Testis (tissue), 3 donors: Measurements from ENCODE around the gene EPHA6. TPM values are rescaled to one million over a fixed set of nuclear protein-coding genes. Genes with fewer than 3 reads are reported as not detected.
A peak's percentile ranks its signal among the peaks of the same experiment; 100 is the strongest.

ENCODE experiments used
- DNase-seq: peaks from one replicate; pipeline ENCODE4 v3.0.0-alpha.2; 2019
- H3K27ac ChIP-seq, 2 donors: fragments of 200-600 bp; sonication (generic); one replicate each; pipeline ENCODE4 v1.5.1; 2019
- H3K27me3 ChIP-seq: fragments of 200-600 bp; sonication (generic); one replicate; pipeline ENCODE4 v1.5.1; 2019
- H3K36me3 ChIP-seq: fragments of 200-600 bp; sonication (generic); one replicate; pipeline ENCODE4 v1.5.1; 2017; ENCODE audit warnings: low read depth; ENCODE audit errors: missing control alignments
- H3K4me1 ChIP-seq: fragments of 200-600 bp; sonication (generic); one replicate; pipeline ENCODE4 v1.5.1; 2019
- H3K4me3 ChIP-seq, 2 donors: fragments of 200-600 bp; sonication (generic); one replicate each; pipeline ENCODE4 v1.5.1; 2017 to 2019
- H3K9me3 ChIP-seq: fragments of 200-600 bp; sonication (generic); one replicate; pipeline ENCODE4 v1.5.1; 2017
- POLR2A ChIP-seq: fragments of 450-650 bp; IDR thresholded peaks from one replicate; pipeline ENCODE4 v1.6.1; 2017; ENCODE audit warnings: antibody characterized with exemption, mild to moderate bottlenecking, moderate library complexity
- WGBS, 2 donors: methylation state at CpG; one replicate each; pipeline ENCODE4 v1.1.5; 2018; 5-methylcytosine and 5-hydroxymethylcytosine counted together
- intact Hi-C: fragments of 100-400 bp; cut with DNase I; formaldehyde crosslinking; loops from one replicate; pipeline ENCODE4 v1.15.1; 2023; ENCODE audit warnings: low total_unique reads
- polyA plus RNA-seq: library from polyadenylated mRNA; stranded (reverse); fragments of 350-450 nt; fragmentation: Illumina TruSeq; extraction: RNeasy Lipid Tissue Mini Kit (QIAGEN cat#74804); gene quantifications from one replicate; pipeline ENCODE4 v1.2.3, GENCODE V29; 2014; ENCODE audit warnings: low read depth, low replicate concordance; ENCODE audit not compliant: insufficient read depth
- total RNA-seq, 2 donors: library from RNA; depleted of rRNA; stranded (reverse); fragments of >200 nt; gene quantifications; one replicate each; pipeline ENCODE4 v1.2.3, GENCODE V29; 2016
- TF ChIP-seq, protein P1 (sequence below), 3 experiments: fragments of 450-650 bp in 2 of 3; fragments of 200-600 bp in 1 of 3; sonication (generic) in 1 of 3; IDR thresholded peaks; one replicate each; pipeline ENCODE4 v1.5.1; 2016 to 2019; ENCODE audit warnings: antibody characterized with exemption in 3 of 3, mild to moderate bottlenecking in 2 of 3, moderate library complexity in 1 of 3

EPHA6 gene
- total and polyA plus RNA-seq, 3 donors from 2014 or later = 9.8 to 33.0 (median 21.2) TPM

DNA sequence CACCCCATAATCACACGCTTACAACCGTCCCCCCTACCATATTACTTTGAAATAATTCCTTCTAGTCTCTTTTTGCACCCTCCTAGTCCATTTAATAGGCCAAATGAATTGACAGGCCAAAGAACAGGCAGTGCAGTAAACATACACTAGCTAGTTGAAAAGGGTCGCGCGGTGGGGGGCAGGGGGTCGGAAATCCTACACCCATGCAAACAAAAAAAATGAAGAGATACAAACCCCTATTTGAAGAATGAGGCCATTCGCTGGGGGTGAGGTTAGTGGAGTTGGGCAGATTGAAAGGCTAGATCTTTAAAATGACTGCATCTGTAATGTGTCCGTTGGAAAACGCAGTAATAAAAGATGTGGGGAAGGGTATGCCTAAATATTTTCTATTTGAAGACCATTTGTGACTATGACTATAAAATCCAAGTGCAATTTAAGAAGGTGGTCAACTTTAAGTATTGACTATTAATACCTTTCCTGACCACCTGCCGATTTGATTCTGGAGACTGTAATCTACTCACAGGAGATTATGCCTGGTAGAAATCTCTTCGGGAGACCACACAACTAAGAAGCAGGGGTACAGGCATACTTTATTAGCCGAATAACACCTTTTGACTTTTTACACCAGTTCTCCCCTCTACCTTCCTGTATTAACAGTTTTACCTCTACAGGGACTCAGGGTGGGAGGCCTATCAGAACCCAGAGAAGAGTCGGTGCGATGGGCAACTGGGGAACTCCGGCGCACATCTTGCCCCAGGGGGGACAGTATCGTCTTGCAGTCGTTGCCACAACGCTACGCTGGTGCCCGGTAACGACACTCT lies 949.4 kb downstream of the EPHA6 start:
- WGBS, 2 donors = 16 to 22% methylated on average over 16 to 18 of the region's 22 CpGs
- Histone ChIP-seq H3K4me3 (peak overlapping the region; percentile 70 to 85), H3K4me1 (peaks cover 5% of the 10 kb centered on the region), H3K9me3 (no peaks in the 10 kb centered on the region), H3K36me3 (no peaks in the 10 kb centered on the region), H3K27me3 (no peaks in the 10 kb centered on the region), H3K27ac (peak overlapping the region; percentile 64 to 86)
- no peak for TF ChIP-seq POLR2A
- TF ChIP-seq, protein P1, sequence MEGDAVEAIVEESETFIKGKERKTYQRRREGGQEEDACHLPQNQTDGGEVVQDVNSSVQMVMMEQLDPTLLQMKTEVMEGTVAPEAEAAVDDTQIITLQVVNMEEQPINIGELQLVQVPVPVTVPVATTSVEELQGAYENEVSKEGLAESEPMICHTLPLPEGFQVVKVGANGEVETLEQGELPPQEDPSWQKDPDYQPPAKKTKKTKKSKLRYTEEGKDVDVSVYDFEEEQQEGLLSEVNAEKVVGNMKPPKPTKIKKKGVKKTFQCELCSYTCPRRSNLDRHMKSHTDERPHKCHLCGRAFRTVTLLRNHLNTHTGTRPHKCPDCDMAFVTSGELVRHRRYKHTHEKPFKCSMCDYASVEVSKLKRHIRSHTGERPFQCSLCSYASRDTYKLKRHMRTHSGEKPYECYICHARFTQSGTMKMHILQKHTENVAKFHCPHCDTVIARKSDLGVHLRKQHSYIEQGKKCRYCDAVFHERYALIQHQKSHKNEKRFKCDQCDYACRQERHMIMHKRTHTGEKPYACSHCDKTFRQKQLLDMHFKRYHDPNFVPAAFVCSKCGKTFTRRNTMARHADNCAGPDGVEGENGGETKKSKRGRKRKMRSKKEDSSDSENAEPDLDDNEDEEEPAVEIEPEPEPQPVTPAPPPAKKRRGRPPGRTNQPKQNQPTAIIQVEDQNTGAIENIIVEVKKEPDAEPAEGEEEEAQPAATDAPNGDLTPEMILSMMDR (IDR thresholded peaks at IDR 0.05) = no peak
- intact Hi-C loops = no loop called here
- no peak for DNase-seq

DNA sequence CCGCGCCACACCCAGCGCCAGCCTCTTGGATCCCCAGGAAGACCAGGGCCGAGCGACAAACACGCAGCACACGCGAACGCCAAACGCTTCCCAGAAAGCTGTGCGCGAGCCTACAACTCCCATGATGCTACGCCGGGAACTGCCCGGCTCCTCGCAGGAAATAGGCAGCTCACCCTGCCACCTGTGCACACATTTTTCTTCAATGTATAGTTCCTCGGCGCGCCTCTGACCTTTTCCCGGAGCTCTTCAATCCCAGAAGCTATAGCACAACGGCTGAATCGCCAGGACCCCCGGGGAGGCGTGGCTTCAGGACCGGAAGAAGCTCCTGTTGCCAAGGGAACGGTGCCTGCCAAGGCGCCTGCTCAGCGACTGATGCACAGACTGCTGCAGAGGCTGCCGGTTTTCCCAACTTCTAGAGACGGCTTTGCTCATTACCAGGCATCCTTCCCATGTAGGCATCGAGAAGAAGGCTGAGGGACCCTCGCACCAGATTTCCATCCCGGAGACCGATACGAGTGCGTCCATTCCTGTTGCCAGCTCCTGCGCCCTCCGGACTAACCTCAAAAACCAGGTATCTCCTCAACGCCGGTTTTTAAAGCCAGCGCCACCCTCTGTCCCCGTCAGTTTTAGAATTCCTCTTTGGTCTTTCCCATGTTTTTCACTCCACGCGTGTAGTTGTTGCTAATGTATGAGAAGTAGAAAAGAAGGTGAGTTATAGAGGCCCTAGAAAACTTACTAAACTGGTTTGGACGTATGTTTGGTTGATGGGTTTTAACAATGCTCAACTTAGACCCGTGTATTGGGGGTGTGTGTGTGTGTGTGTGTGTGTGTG lies 950.2 kb downstream of the EPHA6 start, which contains the start of gene ARL6:
Gene ARL6, plus strand, starts transcription at position 352 of the 832 bp plus-strand sequence. CDS start 3,350 bp downstream, outside the sequence.
- no peaks in the 10 kb centered on the region for H3K27me3 ChIP-seq
- TF ChIP-seq, protein P1 (IDR thresholded peaks at IDR 0.05) = peak in 1 of 3 experiments; percentile 6
- TF ChIP-seq POLR2A = no peak
- peak; percentile 94 for DNase-seq
- no peaks in the 10 kb centered on the region for H3K36me3 ChIP-seq
- H3K9me3 ChIP-seq = no peaks in the 10 kb centered on the region
- intact Hi-C loops = no loop called here
- H3K27ac ChIP-seq = peak within 1 kb of the TSS; percentile 64 to 86
- peak within 1 kb of the TSS; percentile 70 to 85 for H3K4me3 ChIP-seq
- H3K4me1 ChIP-seq = peaks cover 5% of the 10 kb centered on the region
- WGBS, 2 donors = 0% methylated on average over 32 to 44 of the region's 46 CpGs

- intact Hi-C loops = no loop called here
- no peaks in the 10 kb centered on the region for H3K9me3 ChIP-seq
- H3K36me3 ChIP-seq = no peaks in the 10 kb centered on the region
- no peak for TF ChIP-seq POLR2A
- TF ChIP-seq, protein P1 (IDR thresholded peaks at IDR 0.05) = no peak
- no peak for DNase-seq
- peaks cover 5% of the 10 kb centered on the region for H3K4me1 ChIP-seq
- WGBS, 2 donors = 21 to 27% methylated on average over 2 of the region's 2 CpGs
- H3K27ac ChIP-seq = no peak overlapping the region
- H3K4me3 ChIP-seq = peak overlapping the region in 1 of 2 donors; percentile 85
- no peaks in the 10 kb centered on the region for H3K27me3 ChIP-seq
Measured at GRCh38 chr3:97765336-97765735, 950.9 kb downstream of the EPHA6 start.

- Histone ChIP-seq H3K4me1 (no peaks in the 10 kb centered on the region), H3K27ac (no peak overlapping the region), H3K27me3 (no peaks in the 10 kb centered on the region), H3K9me3 (no peaks in the 10 kb centered on the region), H3K4me3 (no peak overlapping the region), H3K36me3 (no peaks in the 10 kb centered on the region)
- no peak for DNase-seq
- TF ChIP-seq, protein P1 (IDR thresholded peaks at IDR 0.05) = no peak
- TF ChIP-seq POLR2A = no peak
- intact Hi-C loops = no loop called here
- WGBS, 2 donors = 84 to 89% methylated on average over 3 of the region's 3 CpGs
Measured at GRCh38 chr3:97772926-97773325, 958.5 kb downstream of the EPHA6 start.
